K562 (cell line): ENCODE measurements around the gene NPC1. TPM values are rescaled to one million over a fixed set of nuclear protein-coding genes. Genes with fewer than 3 reads are reported as not detected.

Experiments used
- ARID1B ChIP-seq: fragments of 450-650 bp; IDR thresholded peaks from 2 replicates; pipeline ENCODE4 v1.6.1; 2016; ENCODE audit warnings: antibody characterized with exemption, mild to moderate bottlenecking, inconsistent platforms
- ETS2 ChIP-seq: IDR thresholded peaks from 2 replicates; pipeline ENCODE4 v1.6.1; 2016; ENCODE audit warnings: borderline replicate concordance, missing genetic modification characterization, mild to moderate bottlenecking, moderate library complexity, missing compliant biosample characterization; ENCODE audit not compliant: poor library complexity, severe bottlenecking
- ETV1 ChIP-seq: fragments of 450-650 bp; conservative IDR thresholded peaks from 2 replicates; pipeline ENCODE4 v1.6.1; 2016; ENCODE audit warnings: missing genetic modification characterization, control low read depth, low read depth, missing compliant biosample characterization
- GMEB1 ChIP-seq: fragments of 250-450 bp; sonication (Bioruptor Pico); IDR thresholded peaks from 2 replicates; pipeline ENCODE4 v1.4.0; 2020; ENCODE audit warnings: mild to moderate bottlenecking
- LARP7 ChIP-seq: fragments of 450-650 bp; IDR thresholded peaks from 2 replicates; pipeline ENCODE4 v1.6.1; 2016
- MYC ChIP-seq, 2 experiments: fragments of 250-450 bp in 1 of 2; sonication (Bioruptor Pico) in 1 of 2; IDR thresholded peaks; 2 replicates each; pipeline versions ENCODE4 v1.5.1 to v1.6.1; 2012 to 2021; ENCODE audit warnings: low read depth in 2 of 2, borderline replicate concordance in 1 of 2, improper control_type of control experiment in 1 of 2, low read length in 1 of 2, mild to moderate bottlenecking in 1 of 2, moderate library complexity in 1 of 2
- PCBP2 ChIP-seq: fragments of 200-400 bp; formaldehyde crosslinking; IDR thresholded peaks from 2 replicates; pipeline ENCODE4 v1.6.1; 2018; ENCODE audit warnings: low read length, low read depth, mild to moderate bottlenecking, moderate library complexity; ENCODE audit not compliant: poor library complexity, severe bottlenecking
- RBFOX2 ChIP-seq: fragments of 200-400 bp; formaldehyde crosslinking; IDR thresholded peaks from 2 replicates; pipeline ENCODE4 v1.6.1; 2017; ENCODE audit warnings: low read depth, mild to moderate bottlenecking, low read length, moderate library complexity
- RREB1 ChIP-seq: fragments of 250-450 bp; sonication (Bioruptor Pico); IDR thresholded peaks from 2 replicates; pipeline ENCODE4 v1.4.0; 2020
- ZFP1 ChIP-seq: fragments of 450-650 bp; formaldehyde crosslinking; IDR thresholded peaks from 2 replicates; pipeline ENCODE4 v1.4.0; 2020; ENCODE audit warnings: mild to moderate bottlenecking, mixed read lengths
- polyA plus RNA-seq, 8 experiments: library from polyadenylated mRNA; depleted of rRNA in 4 of 8; stranded (reverse) in 5 of 8; unstranded in 3 of 8; fragments of >200 nt; fragmentation: Nextera tagmentation in 2 of 8; fragmentation: Illumina TruSeq in 1 of 8; extraction: Ambion mirVana in 2 of 8; extraction: Trizol in 1 of 8; gene quantifications; 2 replicates each; pipeline versions ENCODE4 v1.2.1 to v1.2.3, GENCODE V29; 2011 to 2014; ENCODE audit warnings: inconsistent platforms in 1 of 8, missing spikeins in 1 of 8
- total RNA-seq, 7 experiments: library from RNA; depleted of rRNA in 6 of 7; stranded (reverse); fragments of >200 nt in 6 of 7; fragmentation: Illumina TruSeq in 2 of 7; extraction: Trizol in 2 of 7; gene quantifications; 2 replicates each; pipeline versions ENCODE4 v1.2.1 to v1.2.3, GENCODE V29; 2011 to 2021; ENCODE audit warnings: low replicate concordance in 1 of 7
- TF ChIP-seq, protein P1 (sequence below): fragments of 250-450 bp; sonication (Bioruptor Pico); IDR thresholded peaks from 2 replicates; pipeline ENCODE4 v1.4.0; 2020; ENCODE audit warnings: mild to moderate bottlenecking, moderate library complexity
- TF ChIP-seq, protein P2 (sequence below): conservative IDR thresholded peaks from 2 replicates; pipeline ENCODE4 v1.6.1; 2011; ENCODE audit warnings: low read depth, mild to moderate bottlenecking, low read length; ENCODE audit not compliant: control insufficient read depth
- TF ChIP-seq, protein P3 (sequence below): fragments of 450-650 bp; IDR thresholded peaks from 2 replicates; pipeline ENCODE4 v1.6.1; 2016; ENCODE audit warnings: antibody characterized with exemption

NPC1 gene
- total and polyA plus RNA-seq, 9 of the 15 experiments (the other 6 are each of a cell fraction or from before 2014, with no cell fraction given): 17.1 to 45.9 (median 27.6) TPM

GRCh38 chr18:23626451-23627279 is 40.4 kb upstream of the NPC1 start (continued):
- TF ChIP-seq RREB1 (no peak), ETV1 (tag) (peak; percentile 25), RBFOX2 (no peak), ETS2 (tag) (no peak), MYC (IDR thresholded peaks at IDR 0.05; ENCODE audit: low read depth, low read length) (peak; percentile 65), MYC (CRISPR knock-in tag; IDR thresholded peaks at IDR 0.05; ENCODE audit: borderline replicate concordance, low read depth) (no peak), ZFP1 (CRISPR knock-in tag) (no peak), LARP7 (no peak), ARID1B (peak; percentile 30; the same call in 1 of the 2 replicates), PCBP2 (no peak), GMEB1 (CRISPR knock-in tag) (no peak)
- TF ChIP-seq, protein P1, sequence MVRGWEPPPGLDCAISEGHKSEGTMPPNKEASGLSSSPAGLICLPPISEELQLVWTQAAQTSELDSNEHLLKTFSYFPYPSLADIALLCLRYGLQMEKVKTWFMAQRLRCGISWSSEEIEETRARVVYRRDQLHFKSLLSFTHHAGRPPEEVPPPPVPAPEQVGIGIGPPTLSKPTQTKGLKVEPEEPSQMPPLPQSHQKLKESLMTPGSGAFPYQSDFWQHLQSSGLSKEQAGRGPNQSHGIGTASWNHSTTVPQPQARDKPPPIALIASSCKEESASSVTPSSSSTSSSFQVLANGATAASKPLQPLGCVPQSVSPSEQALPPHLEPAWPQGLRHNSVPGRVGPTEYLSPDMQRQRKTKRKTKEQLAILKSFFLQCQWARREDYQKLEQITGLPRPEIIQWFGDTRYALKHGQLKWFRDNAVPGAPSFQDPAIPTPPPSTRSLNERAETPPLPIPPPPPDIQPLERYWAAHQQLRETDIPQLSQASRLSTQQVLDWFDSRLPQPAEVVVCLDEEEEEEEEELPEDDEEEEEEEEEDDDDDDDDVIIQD: no peak
- TF ChIP-seq, protein P2, sequence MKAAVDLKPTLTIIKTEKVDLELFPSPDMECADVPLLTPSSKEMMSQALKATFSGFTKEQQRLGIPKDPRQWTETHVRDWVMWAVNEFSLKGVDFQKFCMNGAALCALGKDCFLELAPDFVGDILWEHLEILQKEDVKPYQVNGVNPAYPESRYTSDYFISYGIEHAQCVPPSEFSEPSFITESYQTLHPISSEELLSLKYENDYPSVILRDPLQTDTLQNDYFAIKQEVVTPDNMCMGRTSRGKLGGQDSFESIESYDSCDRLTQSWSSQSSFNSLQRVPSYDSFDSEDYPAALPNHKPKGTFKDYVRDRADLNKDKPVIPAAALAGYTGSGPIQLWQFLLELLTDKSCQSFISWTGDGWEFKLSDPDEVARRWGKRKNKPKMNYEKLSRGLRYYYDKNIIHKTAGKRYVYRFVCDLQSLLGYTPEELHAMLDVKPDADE: no peak
- TF ChIP-seq, protein P3, sequence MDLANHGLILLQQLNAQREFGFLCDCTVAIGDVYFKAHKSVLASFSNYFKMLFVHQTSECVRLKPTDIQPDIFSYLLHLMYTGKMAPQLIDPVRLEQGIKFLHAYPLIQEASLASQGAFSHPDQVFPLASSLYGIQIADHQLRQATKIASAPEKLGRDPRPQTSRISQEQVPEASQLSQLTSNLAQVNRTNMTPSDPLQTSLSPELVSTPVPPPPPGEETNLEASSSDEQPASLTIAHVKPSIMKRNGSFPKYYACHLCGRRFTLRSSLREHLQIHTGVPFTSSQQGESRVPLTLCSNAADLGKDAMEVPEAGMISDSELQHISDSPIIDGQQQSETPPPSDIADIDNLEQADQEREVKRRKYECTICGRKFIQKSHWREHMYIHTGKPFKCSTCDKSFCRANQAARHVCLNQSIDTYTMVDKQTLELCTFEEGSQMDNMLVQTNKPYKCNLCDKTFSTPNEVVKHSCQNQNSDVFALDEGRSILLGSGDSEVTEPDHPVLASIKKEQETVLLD: no peak
